Karpas-422 (cell line): ENCODE results near the gene NHS. TPM values are rescaled to one million over a fixed set of nuclear protein-coding genes. Genes with fewer than 3 reads are reported as not detected.

Source experiments
- DNase-seq: peaks from one replicate; pipeline ENCODE4 v3.0.0-alpha.2; 2015
- H2AFZ ChIP-seq: fragments of 200-600 bp; sonication (generic); 2 replicates; pipeline ENCODE4 v1.6.1; 2014; ENCODE audit warnings: antibody characterized with exemption, low read length, mixed read lengths
- H3K27ac ChIP-seq: fragments of 200-600 bp; sonication (generic); 2 replicates; pipeline ENCODE4 v1.5.1; 2014; ENCODE audit warnings: mild to moderate bottlenecking, low read length, moderate library complexity
- H3K27me3 ChIP-seq: fragments of 200-600 bp; sonication (generic); 2 replicates; pipeline ENCODE4 v1.6.1; 2014; ENCODE audit warnings: low read length, mixed read lengths
- H3K36me3 ChIP-seq: fragments of 200-600 bp; sonication (generic); 2 replicates; pipeline ENCODE4 v1.6.1; 2014; ENCODE audit warnings: low read length, mixed read lengths; ENCODE audit not compliant: insufficient read depth
- H3K4me1 ChIP-seq: fragments of 200-600 bp; sonication (generic); 2 replicates; pipeline ENCODE4 v1.6.1; 2014; ENCODE audit warnings: mild to moderate bottlenecking, low read length, mixed read lengths
- H3K4me2 ChIP-seq: fragments of 200-600 bp; sonication (generic); 2 replicates; pipeline ENCODE4 v1.6.1; 2014; ENCODE audit warnings: low read length, low read depth, mild to moderate bottlenecking; ENCODE audit not compliant: poor library complexity, severe bottlenecking
- H3K4me3 ChIP-seq: fragments of 200-600 bp; sonication (generic); 2 replicates; pipeline ENCODE4 v1.5.1; 2014; ENCODE audit warnings: mild to moderate bottlenecking, antibody characterized with exemption, low read length, mixed read lengths
- H3K79me2 ChIP-seq: fragments of 200-600 bp; sonication (generic); 2 replicates; pipeline ENCODE4 v1.6.1; 2014; ENCODE audit warnings: mild to moderate bottlenecking, low read length, mixed read lengths
- H3K9ac ChIP-seq: fragments of 200-600 bp; sonication (generic); 2 replicates; pipeline ENCODE4 v1.6.0; 2014; ENCODE audit warnings: low read length
- H3K9me2 ChIP-seq: fragments of 200-600 bp; sonication (generic), shearing (Covaris generic); replicated peaks from 2 replicates; pipeline ENCODE4 v1.6.0; 2014; ENCODE audit warnings: mild to moderate bottlenecking, low read length, moderate library complexity; ENCODE audit not compliant: insufficient read depth
- H3K9me3 ChIP-seq: fragments of 300-700, 200-600 bp; sonication (generic); 2 replicates; pipeline ENCODE4 v1.6.1; 2014; ENCODE audit warnings: low read length, mixed read lengths
- H4K20me1 ChIP-seq: fragments of 200-600 bp; sonication (generic); 2 replicates; pipeline ENCODE4 v1.6.1; 2014; ENCODE audit warnings: mild to moderate bottlenecking, antibody characterized with exemption, low read length, low read depth; ENCODE audit not compliant: insufficient read depth
- total RNA-seq: library from RNA; depleted of rRNA; stranded (reverse); fragments of >200 nt; shearing (Covaris generic); gene quantifications from 2 replicates; pipeline ENCODE4 v1.2.3, GENCODE V29; 2014; ENCODE audit warnings: low replicate concordance

The NHS gene
- total RNA-seq, 1 experiment from 2014 or later, result 0.15 TPM

GRCh38 chrX:17579026-17579425, 204.0 kb downstream of the NHS start:
- H3K9ac ChIP-seq, result no peak overlapping the region
- no peak overlapping the region for H3K27ac ChIP-seq
- H3K36me3 ChIP-seq, result no peaks in the 10 kb centered on the region
- no peaks in the 10 kb centered on the region for H3K9me3 ChIP-seq
- no peak for DNase-seq
- H3K4me3 ChIP-seq, result no peak overlapping the region
- H4K20me1 ChIP-seq, result no peaks in the 10 kb centered on the region
- no peaks in the 10 kb centered on the region for H3K27me3 ChIP-seq
- no peaks in the 10 kb centered on the region for H3K9me2 ChIP-seq
- no peaks in the 10 kb centered on the region for H3K4me1 ChIP-seq
- H2AFZ ChIP-seq, result no peak overlapping the region
- no peak overlapping the region for H3K4me2 ChIP-seq
- H3K79me2 ChIP-seq, result no peaks in the 10 kb centered on the region

- no peak for DNase-seq
- Histone ChIP-seq H3K27me3 (no peaks in the 10 kb centered on the region), H3K4me3 (no peak overlapping the region), H3K9me3 (no peaks in the 10 kb centered on the region), H4K20me1 (no peaks in the 10 kb centered on the region), H3K79me2 (no peaks in the 10 kb centered on the region), H3K4me1 (no peaks in the 10 kb centered on the region), H3K9ac (no peak overlapping the region), H3K27ac (no peak overlapping the region), H3K4me2 (no peak overlapping the region), H2AFZ (no peak overlapping the region), H3K36me3 (no peaks in the 10 kb centered on the region), H3K9me2 (no peaks in the 10 kb centered on the region)
Observed at GRCh38 chrX:17580539-17581152, 205.6 kb downstream of the NHS start.

- H3K9me2 ChIP-seq, result no peaks in the 10 kb centered on the region
- H3K9me3 ChIP-seq, result no peaks in the 10 kb centered on the region
- no peaks in the 10 kb centered on the region for H3K36me3 ChIP-seq
- H2AFZ ChIP-seq, result no peak overlapping the region
- no peaks in the 10 kb centered on the region for H3K4me1 ChIP-seq
- H3K4me2 ChIP-seq, result no peak overlapping the region
- no peaks in the 10 kb centered on the region for H3K27me3 ChIP-seq
- no peaks in the 10 kb centered on the region for H4K20me1 ChIP-seq
- H3K27ac ChIP-seq, result no peak overlapping the region
- DNase-seq, result no peak
- H3K79me2 ChIP-seq, result no peaks in the 10 kb centered on the region
- no peak overlapping the region for H3K9ac ChIP-seq
- H3K4me3 ChIP-seq, result no peak overlapping the region
Observed at GRCh38 chrX:17581641-17582040, 206.6 kb downstream of the NHS start.

- H3K9me2 ChIP-seq, result no peaks in the 10 kb centered on the region
- H3K27me3 ChIP-seq, result no peaks in the 10 kb centered on the region
- no peak overlapping the region for H2AFZ ChIP-seq
- DNase-seq, result no peak
- H4K20me1 ChIP-seq, result no peaks in the 10 kb centered on the region
- H3K9me3 ChIP-seq, result no peaks in the 10 kb centered on the region
- H3K4me1 ChIP-seq, result no peaks in the 10 kb centered on the region
- no peak overlapping the region for H3K4me3 ChIP-seq
- H3K79me2 ChIP-seq, result no peaks in the 10 kb centered on the region
- H3K4me2 ChIP-seq, result no peak overlapping the region
- H3K36me3 ChIP-seq, result no peaks in the 10 kb centered on the region
- H3K9ac ChIP-seq, result no peak overlapping the region
- H3K27ac ChIP-seq, result no peak overlapping the region
Observed at GRCh38 chrX:17584248-17584681, 209.3 kb downstream of the NHS start.

GRCh38 chrX:17585006-17585405, 210.0 kb downstream of the NHS start:
- Histone ChIP-seq H4K20me1 (no peaks in the 10 kb centered on the region), H3K9ac (no peak overlapping the region), H3K9me2 (no peaks in the 10 kb centered on the region), H3K79me2 (no peaks in the 10 kb centered on the region), H3K4me3 (no peak overlapping the region), H3K27ac (no peak overlapping the region), H3K27me3 (no peaks in the 10 kb centered on the region), H3K36me3 (no peaks in the 10 kb centered on the region), H3K4me2 (no peak overlapping the region), H3K9me3 (no peaks in the 10 kb centered on the region), H3K4me1 (no peaks in the 10 kb centered on the region), H2AFZ (no peak overlapping the region)
- no peak for DNase-seq

- Histone ChIP-seq H3K27me3 (no peaks in the 10 kb centered on the region), H3K9me2 (no peaks in the 10 kb centered on the region), H3K9ac (no peak overlapping the region), H3K9me3 (no peaks in the 10 kb centered on the region), H3K4me3 (no peak overlapping the region), H2AFZ (no peak overlapping the region), H4K20me1 (no peaks in the 10 kb centered on the region), H3K4me2 (no peak overlapping the region), H3K4me1 (no peaks in the 10 kb centered on the region), H3K79me2 (no peaks in the 10 kb centered on the region), H3K27ac (no peak overlapping the region), H3K36me3 (no peaks in the 10 kb centered on the region)
- DNase-seq, result no peak
Observed at GRCh38 chrX:17587366-17587765, 212.4 kb downstream of the NHS start.

GRCh38 chrX:17588303-17588702, 213.3 kb downstream of the NHS start:
- no peak for DNase-seq
- Histone ChIP-seq H3K27me3 (no peaks in the 10 kb centered on the region), H3K4me2 (no peak overlapping the region), H3K27ac (no peak overlapping the region), H3K9ac (no peak overlapping the region), H4K20me1 (no peaks in the 10 kb centered on the region), H3K9me2 (no peaks in the 10 kb centered on the region), H3K4me1 (no peaks in the 10 kb centered on the region), H3K36me3 (no peaks in the 10 kb centered on the region), H3K9me3 (no peaks in the 10 kb centered on the region), H2AFZ (no peak overlapping the region), H3K79me2 (no peaks in the 10 kb centered on the region), H3K4me3 (no peak overlapping the region)

GRCh38 chrX:17590892-17591740, 216.1 kb downstream of the NHS start:
- Histone ChIP-seq H3K4me3 (no peak overlapping the region), H3K27ac (no peak overlapping the region), H3K9me2 (no peaks in the 10 kb centered on the region), H2AFZ (no peak overlapping the region), H3K79me2 (no peaks in the 10 kb centered on the region), H3K4me1 (no peaks in the 10 kb centered on the region), H3K36me3 (no peaks in the 10 kb centered on the region), H3K27me3 (no peaks in the 10 kb centered on the region), H3K9me3 (no peaks in the 10 kb centered on the region), H3K4me2 (no peak overlapping the region), H4K20me1 (no peaks in the 10 kb centered on the region), H3K9ac (no peak overlapping the region)
- DNase-seq, result peak; percentile 82
